ENCODE data around the gene RELN.

The RELN gene

DNA sequence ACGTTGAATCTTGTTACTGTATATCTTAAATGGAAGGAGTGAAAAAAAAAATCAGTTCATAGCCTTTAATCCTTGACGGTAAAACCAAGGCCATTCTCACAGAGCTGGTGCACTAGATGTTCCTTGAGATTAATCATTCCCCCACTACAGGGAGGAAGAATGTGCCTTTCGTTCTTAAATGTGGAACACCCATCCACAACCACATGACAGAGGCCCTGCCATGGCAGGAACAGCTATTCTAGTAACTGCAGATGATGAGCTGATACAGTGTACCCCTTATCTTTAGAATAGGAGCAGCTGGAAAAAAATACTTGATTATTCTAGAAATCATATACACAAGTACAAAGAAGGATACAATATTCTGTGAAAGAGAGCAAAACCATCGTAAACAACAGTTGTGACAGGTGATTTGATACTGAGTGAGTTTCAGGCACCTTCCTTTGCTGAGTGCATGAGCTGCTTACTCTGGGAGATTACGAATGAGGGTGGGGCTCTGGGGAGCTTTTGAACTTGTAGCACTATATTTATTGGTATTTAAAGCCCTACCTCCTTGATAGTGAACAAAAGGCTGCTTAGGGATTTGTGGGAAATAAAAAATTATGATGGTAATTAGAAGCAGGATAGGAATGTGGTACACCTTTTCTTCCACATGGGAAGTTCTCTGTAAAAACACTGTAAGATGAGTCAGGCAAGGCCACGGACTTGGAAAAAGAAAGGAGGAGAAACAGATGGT lies 299.1 kb downstream of the RELN start:
- no peak overlapping the region for H3K4me3 ChIP-seq (ENCODE audit: low read depth, low read length)
- no peak for DNase-seq (ENCODE audit: low read depth)
- TF ChIP-seq MYC (IDR thresholded peaks at IDR 0.05; ENCODE audit: low read depth, low read length) = no peak
- no peak for TF ChIP-seq CTCF (IDR thresholded peaks at IDR 0.05; ENCODE audit: low read depth, low read length)
- TF ChIP-seq, protein P1, sequence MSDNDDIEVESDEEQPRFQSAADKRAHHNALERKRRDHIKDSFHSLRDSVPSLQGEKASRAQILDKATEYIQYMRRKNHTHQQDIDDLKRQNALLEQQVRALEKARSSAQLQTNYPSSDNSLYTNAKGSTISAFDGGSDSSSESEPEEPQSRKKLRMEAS (IDR thresholded peaks at IDR 0.05; ENCODE audit: low read depth, low read length) = no peak
- TF ChIP-seq POLR2A (IDR thresholded peaks at IDR 0.05; ENCODE audit: extremely low read depth, insufficient read length) = no peak

GRCh38 chr7:103689255-103689654 lies 300.2 kb downstream of the RELN start:
- TF ChIP-seq, protein P1 (IDR thresholded peaks at IDR 0.05; ENCODE audit: low read depth, low read length) = no peak
- no peak for TF ChIP-seq MYC (IDR thresholded peaks at IDR 0.05; ENCODE audit: low read depth, low read length)
- TF ChIP-seq CTCF (IDR thresholded peaks at IDR 0.05; ENCODE audit: low read depth, low read length) = no peak
- no peak overlapping the region for H3K4me3 ChIP-seq (ENCODE audit: low read depth, low read length)
- DNase-seq (ENCODE audit: low read depth) = no peak

- TF ChIP-seq MYC (IDR thresholded peaks at IDR 0.05; ENCODE audit: low read depth, low read length) (no peak), CTCF (IDR thresholded peaks at IDR 0.05; ENCODE audit: low read depth, low read length) (no peak), POLR2A (IDR thresholded peaks at IDR 0.05; ENCODE audit: extremely low read depth, insufficient read length) (no peak)
- TF ChIP-seq, protein P1 (IDR thresholded peaks at IDR 0.05; ENCODE audit: low read depth, low read length) = no peak
- DNase-seq (ENCODE audit: low read depth) = no peak
- no peak overlapping the region for H3K4me3 ChIP-seq (ENCODE audit: low read depth, low read length)
Measured at GRCh38 chr7:103687951-103688350, 301.5 kb downstream of the RELN start.

GRCh38 chr7:103687272-103687671 lies 302.2 kb downstream of the RELN start:
- H3K4me3 ChIP-seq (ENCODE audit: low read depth, low read length) = no peak overlapping the region
- no peak for DNase-seq (ENCODE audit: low read depth)
- no peak for TF ChIP-seq MYC (IDR thresholded peaks at IDR 0.05; ENCODE audit: low read depth, low read length)
- TF ChIP-seq CTCF (IDR thresholded peaks at IDR 0.05; ENCODE audit: low read depth, low read length) = no peak
- TF ChIP-seq, protein P1 (IDR thresholded peaks at IDR 0.05; ENCODE audit: low read depth, low read length) = no peak
- TF ChIP-seq POLR2A (IDR thresholded peaks at IDR 0.05; ENCODE audit: extremely low read depth, insufficient read length) = no peak

- no peak for DNase-seq (ENCODE audit: low read depth)
- TF ChIP-seq MYC (IDR thresholded peaks at IDR 0.05; ENCODE audit: low read depth, low read length) (no peak), CTCF (IDR thresholded peaks at IDR 0.05; ENCODE audit: low read depth, low read length) (no peak), POLR2A (IDR thresholded peaks at IDR 0.05; ENCODE audit: extremely low read depth, insufficient read length) (no peak)
- TF ChIP-seq, protein P1 (IDR thresholded peaks at IDR 0.05; ENCODE audit: low read depth, low read length) = no peak
- no peak overlapping the region for H3K4me3 ChIP-seq (ENCODE audit: low read depth, low read length)
Measured at GRCh38 chr7:103686763-103687162, 302.7 kb downstream of the RELN start.
